ENCODE data around the gene SIK3.

- TF ChIP-seq CTCF (IDR thresholded peaks at IDR 0.05): no peak
- no peak for TF ChIP-seq POLR2A (IDR thresholded peaks at IDR 0.05)
These were observed 82.0 kb downstream of the SIK3 start for GRCh38 chr11:117016246-117016645.
